Hepatic stellate cell (primary cell): Measurements from ENCODE around the gene CLPSL2.

ENCODE experiments used
- DNase-seq: peaks from one replicate; pipeline ENCODE4 v3.0.0; 2011; ENCODE audit warnings: low spot score

Gene CLPSL2

DNA sequence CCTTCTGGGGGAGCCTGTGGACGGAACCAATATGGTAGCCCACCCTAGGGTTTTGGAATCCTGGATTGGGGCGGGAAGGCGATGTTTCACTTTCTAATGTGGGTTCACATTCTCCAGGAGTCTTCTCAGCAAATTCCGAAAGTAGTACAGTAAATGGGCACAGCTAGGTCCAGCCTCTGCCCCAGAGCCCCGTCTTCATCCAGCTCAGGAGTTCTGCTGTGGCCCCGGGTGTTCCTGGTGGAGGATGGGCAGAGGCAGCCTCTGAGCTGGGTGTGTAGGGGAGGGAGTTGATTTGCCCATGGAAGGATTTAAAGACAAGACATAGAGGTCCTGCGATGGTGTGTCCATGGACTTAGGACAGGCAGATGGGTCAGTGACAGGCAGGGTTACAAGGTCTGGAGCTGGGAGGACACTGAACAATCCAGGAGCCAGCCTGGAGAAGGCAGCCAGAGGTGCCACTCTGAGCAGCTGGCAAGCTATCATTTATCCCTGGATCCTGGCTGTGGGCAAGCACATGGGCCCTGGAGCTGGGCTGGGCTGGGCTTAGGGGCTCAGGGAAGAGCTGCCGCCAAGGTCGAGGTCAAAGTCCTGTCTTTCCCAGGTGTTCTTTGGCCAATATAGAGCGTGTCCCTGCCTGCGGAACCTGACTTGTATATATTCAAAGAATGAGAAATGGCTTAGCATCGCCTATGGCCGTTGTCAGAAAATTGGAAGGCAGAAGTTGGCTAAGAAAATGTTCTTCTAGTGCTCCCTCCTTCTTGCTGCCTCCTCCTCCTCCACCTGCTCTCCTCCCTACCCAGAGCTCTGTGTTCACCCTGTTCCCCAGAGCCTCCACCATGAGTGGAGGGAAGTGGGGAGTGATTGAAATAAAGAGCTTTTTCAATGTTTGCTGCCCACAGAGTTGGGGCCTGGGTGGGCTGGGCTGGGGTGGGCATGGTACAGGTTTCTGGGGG is 11.1 kb downstream of the CLPSL2 start:
- DNase-seq: no peak

DNA sequence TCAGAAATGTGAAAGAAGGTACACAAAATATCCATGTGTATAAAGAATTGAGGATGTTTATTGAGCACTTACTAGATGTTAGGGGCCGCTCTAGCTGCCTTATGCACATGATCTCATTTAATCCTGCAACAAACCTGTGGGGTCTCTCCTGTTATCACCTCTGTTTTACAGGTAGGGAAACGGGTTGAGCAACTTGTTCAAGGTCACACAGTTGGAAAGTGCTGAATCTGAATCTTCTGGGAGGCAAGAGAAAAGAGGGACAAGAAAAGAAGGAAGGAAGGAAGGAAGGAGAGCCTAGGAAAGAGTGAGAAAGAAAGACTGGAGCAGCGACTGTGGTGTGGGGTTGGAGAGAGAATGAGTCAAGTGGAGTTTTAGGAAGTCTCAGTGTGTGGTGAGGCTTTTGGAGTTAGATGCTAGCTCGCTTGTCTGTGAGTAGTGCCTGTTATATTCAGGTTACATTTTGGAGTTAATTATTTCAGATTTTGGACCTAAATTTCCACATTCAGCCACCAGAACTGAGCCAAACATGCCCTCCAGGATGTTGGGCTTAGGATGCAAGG is 12.1 kb downstream of the CLPSL2 start:
- no peak for DNase-seq

- DNase-seq: no peak
Measured at GRCh38 chr6:35790683-35791082, 14.3 kb downstream of the CLPSL2 start.

DNA sequence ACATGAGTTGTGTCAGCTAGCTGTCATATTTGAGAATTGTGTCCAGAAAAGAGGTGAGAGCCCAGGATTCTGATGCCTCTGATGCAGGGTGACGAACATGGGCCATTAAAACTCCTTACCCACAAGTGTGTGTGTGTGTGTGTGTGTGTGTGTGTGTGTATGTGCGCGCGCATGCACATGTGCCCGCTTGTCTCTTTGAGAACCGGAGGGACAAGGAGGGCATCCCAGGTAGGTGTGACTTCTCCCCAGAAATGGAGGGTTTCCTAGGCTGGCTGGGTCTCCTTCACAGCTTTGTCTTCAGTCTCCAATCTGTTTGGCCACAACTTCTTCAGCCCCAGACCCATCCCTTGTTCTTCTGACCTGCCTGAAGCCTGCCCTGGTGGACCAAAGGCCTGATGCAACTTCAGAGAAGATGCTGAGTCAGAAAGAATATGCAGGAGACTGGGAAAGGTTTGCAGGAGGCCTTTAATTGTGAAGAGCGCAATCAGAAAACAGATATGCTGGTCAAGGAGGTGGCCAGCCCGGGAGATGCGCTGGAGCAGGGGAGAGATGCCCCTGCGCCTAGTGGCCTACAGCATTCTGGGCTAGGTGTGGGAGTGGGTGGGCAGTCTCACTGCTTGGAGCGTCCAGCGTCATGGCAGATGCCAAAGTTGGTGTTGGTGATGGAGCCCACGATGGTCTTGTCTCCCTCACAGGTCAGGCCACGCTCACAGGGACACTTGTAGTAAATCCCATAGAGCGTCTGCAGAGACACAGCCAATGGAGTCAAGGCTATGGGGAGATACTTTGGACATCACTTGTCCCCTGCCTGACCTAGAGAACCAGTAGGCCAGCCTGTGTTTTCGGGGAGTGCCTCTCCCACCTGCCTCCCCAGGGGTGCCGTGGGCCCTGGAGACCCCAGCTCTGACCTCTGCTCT is 18.4 kb downstream of the CLPSL2 start:
- DNase-seq: no peak

DNA sequence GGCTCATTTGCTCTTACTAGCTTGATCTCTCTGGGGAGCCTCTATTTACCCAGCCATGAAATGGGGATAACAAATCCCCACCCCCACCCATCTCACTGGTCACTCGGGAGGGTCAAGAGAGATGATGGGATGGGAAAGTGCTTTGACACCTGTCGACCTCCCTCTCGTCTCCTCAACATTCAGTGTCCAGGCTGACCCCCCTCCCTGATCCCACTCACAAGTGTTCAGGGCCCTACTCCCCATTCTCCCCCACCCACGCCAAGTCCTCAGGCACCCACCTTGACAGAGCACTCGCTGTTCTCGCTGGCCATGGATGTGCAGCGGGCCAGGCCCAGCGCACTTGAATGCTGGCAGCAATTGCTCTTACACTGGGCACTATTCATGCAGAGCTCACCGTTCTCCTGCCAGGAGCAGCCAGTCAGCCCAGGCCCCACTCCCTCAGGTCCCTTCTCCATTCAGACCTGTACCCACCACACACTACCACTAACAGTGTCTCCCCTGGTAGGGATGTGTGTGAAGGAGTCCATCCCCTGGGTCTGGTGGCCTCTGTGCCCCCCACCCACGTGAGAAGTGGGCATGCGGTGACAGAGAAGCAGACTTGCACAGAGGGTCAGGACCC is 19.2 kb downstream of the CLPSL2 start:
- DNase-seq: no peak

DNA sequence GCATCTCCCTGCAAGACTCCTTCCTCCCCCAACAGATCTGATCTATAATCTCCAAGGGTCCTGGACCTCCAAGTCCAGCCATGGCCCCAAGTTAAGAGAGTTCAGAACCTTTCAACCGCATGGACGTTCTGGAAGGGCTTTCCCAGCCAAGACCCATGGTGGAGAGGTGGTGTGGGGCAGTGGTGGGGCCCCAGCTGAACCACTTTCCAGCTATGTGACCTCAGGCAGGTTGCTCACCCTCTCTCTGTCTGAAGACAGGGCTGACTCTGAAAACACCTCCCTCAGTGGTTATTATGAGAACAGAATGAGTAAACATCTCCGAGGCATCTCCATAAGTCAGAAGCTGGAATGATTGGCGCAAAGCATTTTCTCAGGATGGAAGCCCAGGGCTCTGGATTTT is 19.8 kb downstream of the CLPSL2 start:
- DNase-seq: no peak

GRCh38 chr6:35797837-35798526 is 21.6 kb downstream of the CLPSL2 start:
- DNase-seq: no peak

DNA sequence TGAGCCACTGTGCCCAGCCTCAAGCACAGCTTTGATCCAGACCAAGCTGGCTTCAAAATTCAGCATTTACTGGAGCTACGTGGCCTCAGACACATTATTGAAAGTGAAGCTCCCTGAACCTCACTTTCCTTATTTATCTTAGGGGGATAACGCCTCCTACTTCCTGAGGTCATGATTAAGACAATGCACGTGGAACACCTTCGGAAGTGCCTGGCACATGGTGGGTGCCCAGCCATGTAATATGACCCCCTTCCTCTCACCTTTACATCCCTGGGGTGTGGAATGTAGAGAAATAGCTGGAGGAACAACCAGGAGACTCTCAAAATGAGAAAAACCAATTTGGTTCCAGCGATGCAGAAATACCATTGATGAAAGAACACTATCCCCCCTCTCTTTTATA is 22.3 kb downstream of the CLPSL2 start:
- no peak for DNase-seq

- DNase-seq: no peak
Measured at GRCh38 chr6:35801148-35801547, 24.8 kb downstream of the CLPSL2 start.

DNA sequence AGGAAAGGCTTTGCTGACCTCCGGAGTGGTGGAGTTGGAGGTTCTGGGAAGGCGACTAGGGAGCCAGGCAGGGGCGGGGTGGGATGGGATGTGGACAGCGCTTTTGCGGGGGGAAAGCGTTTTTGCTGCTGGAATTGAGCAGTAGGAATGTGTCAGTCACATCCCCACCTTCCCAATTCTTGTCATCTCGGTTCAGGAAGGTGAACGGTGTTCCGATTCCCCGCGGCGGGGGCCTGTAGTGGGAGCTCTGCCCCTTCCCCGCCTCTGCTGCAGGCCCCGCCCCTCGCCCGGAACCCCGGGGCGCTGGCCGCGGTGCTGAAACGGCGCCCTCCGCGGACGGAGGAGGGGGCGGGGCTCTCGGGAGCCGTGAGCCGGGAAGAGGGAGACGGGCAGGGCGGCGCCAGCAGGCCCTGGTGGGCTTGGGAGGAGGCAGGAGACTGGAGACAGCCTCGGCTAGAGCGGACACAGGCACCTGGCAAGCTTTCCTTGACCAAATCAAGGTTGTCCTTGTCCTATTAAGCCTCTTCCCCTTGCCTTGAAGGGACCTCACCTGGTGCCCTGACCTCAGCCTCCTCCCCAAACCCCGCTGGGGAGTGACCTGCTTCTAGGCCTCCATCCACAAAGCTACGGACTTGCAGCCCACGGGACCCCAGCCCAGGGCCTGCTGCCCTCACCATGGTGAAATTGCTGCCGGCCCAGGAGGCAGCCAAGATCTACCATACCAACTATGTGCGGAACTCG is 28.8 kb downstream of the CLPSL2 start, which contains the start of gene LHFPL5:
TSS of gene LHFPL5 (plus strand) at position 357 of the 741 bp plus-strand sequence. CDS start at position 676, 319 bp downstream.
- DNase-seq: no peak

- DNase-seq: no peak
Measured at GRCh38 chr6:35808688-35809087, 32.3 kb downstream of the CLPSL2 start.

DNA sequence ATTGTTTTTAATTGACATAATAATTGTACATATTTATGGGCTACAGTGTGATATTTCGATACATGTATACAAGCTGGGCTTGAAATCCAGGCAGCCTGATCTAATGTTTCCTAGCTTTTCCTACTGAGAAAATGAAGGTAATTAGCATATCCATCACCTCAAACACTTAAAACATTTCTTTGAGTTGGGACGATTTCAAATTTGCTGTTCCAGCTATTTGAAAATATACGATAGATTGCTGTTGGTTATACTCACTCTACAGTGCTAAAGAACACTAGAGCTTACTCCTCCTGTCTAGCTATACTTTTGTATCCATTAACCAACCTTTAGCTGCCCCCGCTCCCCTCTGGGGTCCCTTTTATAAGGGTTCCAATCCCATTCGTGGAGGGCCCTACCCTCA is 33.4 kb downstream of the CLPSL2 start:
- DNase-seq: no peak

DNA sequence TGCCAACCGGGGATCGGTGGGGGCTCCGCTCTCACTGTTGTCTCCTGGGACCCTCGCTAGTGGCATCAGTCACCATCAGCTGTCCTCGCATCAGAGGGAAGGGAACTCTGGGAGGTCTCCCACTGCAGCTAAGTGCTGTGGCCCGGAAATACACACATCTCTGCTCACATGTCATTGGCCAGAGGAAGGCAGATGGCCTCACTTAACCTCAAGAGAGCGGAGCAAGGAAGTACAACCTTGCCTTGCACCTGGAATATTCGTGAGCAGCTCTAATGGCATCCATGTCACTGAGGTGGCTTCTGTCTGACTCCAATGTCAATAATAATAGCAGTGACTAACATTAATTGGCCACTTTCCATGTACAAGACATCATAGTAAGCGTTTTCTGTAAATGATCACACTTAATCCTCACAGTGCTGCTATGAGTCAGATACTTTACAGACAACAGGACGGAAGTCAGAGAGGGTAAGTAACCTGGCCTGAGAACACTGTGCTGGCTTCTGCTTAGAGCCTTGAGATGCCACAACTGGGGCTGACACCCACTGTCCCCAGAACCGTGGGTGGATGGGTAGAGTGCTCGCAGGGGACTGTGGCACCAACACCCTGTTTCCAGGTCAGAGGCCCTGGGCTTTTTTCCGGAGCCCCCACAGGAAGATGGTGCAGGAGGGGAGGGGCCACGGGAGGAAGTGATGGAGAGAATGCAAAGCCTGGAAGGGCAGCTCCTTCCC is 34.7 kb downstream of the CLPSL2 start:
- DNase-seq: peak; percentile 34

GRCh38 chr6:35811699-35811995 is 35.2 kb downstream of the CLPSL2 start:
- DNase-seq: no peak

DNA sequence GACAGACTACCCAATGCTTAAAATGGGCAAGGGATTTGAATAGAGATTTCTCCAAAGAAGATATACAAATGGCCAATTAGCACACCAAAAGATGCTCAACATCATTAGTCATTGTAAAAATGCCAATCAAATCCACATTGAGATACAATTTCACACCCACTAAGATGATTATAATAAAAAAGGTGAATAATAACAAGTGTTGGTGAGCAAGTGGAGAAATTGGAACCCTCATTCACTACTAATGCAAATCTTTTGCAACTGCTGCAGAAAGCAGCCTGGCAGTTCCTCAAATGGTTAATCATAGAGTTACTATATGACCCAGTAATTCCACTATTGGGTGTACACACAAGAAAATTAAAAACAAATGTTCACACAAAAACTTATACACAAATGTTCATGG is 41.1 kb downstream of the CLPSL2 start:
- DNase-seq: no peak

DNA sequence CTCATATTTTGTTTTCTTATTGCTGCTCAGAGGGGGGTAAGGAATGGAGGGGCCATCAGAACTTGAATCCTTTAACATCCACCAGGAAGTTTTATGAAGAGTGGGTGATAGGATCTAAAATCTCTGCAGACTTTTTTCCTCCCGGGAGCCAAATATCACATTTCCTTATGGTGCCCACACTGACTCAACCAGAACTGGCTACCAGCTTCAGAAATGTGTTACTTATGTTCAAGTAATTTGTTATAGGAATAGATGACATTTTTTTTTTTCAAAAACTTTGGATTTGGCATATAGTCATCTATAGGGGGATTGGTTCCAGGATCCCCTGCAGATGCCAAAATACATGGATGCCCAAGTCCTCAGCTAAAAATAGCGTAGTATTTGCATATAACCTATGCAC is 47.2 kb downstream of the CLPSL2 start:
- DNase-seq: no peak

- no peak for DNase-seq
Measured at GRCh38 chr6:35824552-35825192, 48.3 kb downstream of the CLPSL2 start.
